HL-60 (cell line): ENCODE measurements around the gene STEAP3.

Source experiments
- CTCF ChIP-seq: IDR thresholded peaks from one replicate; pipeline ENCODE4 v1.5.1; 2011; ENCODE audit warnings: low read length, control low read depth, inconsistent platforms; ENCODE audit not compliant: insufficient read depth
- GABPA ChIP-seq: IDR thresholded peaks from 2 replicates; pipeline ENCODE4 v1.6.1; 2012; ENCODE audit warnings: low read depth
- POLR2AphosphoS5 ChIP-seq: IDR thresholded peaks from 2 replicates; pipeline ENCODE4 v1.6.1; 2012; ENCODE audit warnings: low read depth
- REST ChIP-seq: IDR thresholded peaks from 2 replicates; pipeline ENCODE4 v1.6.1; 2012; ENCODE audit warnings: low read depth; ENCODE audit not compliant: insufficient replicate concordance

DNA sequence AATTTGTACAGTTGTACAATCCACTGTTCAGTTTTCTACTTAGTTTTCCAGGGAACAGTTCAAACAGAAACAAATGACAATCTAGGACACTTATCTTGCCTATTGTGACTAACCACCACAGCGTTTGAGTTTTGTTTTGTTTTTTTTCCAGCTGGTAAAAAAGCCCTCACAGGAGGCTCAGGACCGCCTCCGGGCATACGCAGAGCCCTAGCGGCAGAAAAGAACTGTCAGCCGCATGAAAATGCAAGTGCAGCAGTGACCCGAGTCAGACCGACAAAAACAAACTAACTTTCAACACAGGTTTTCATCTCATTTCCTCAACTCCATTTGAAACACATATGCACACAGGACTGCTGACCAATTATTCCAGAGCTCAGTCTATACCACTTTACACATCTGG is 68.6 kb downstream of the STEAP3 start:
- TF ChIP-seq CTCF (no peak), GABPA (no peak), REST (no peak), POLR2AphosphoS5 (no peak)
